GM19023 (cell line): ENCODE measurements around the gene GALNT17.

Experiments used
- ATAC-seq: cut with Tn5 transposase; IDR thresholded peaks from one replicate; pipeline ENCODE4 v1.9.1; 2021; ENCODE audit warnings: mild to moderate bottlenecking, moderate library complexity; ENCODE audit not compliant: unreplicated experiment

GALNT17 gene

DNA sequence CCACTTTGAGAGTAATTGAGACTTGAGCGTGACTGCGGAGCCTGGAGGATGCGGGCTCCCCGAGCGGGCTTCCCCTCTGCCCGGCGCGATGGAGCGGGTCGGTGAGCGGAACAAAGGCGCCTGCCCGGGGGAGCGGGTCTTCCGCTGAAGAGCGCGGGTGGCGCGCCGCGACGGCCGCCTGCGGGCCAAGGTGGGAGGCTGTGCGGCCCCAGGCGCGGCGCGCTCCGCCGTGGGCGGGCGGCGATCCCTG, at the start of gene GALNT17:
TSS of gene GALNT17 (plus strand) at position 18 of the 250 bp plus-strand sequence.
- no peak for ATAC-seq

DNA sequence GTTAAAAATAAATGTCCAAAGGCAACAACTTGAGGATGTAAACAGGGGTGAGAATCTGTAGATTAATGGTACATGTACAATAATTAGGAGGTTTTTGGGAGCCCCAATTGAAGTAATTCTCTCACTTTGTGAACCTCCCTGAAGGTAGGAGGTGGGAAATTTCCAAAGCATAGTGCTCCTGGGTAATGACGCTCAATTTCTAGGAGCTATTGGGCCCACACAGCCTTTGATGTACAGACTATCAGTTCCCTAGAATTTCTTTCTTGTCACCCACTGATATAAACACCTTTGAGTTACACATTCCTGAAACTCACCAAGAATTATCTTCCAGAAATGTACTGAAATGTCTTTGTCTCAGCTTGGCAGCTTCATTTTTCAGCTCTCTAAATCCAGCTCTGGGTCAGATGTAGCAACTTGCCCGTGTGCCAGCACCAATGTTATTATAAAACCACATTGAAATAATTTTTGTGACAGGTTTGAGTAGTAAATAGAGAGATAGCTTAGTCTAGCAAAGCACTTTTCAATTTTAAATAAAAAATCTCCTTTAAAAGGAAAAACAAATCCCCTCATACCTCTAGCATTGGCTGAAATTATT, 36.6 kb upstream of the GALNT17 start:
- no peak for ATAC-seq

DNA sequence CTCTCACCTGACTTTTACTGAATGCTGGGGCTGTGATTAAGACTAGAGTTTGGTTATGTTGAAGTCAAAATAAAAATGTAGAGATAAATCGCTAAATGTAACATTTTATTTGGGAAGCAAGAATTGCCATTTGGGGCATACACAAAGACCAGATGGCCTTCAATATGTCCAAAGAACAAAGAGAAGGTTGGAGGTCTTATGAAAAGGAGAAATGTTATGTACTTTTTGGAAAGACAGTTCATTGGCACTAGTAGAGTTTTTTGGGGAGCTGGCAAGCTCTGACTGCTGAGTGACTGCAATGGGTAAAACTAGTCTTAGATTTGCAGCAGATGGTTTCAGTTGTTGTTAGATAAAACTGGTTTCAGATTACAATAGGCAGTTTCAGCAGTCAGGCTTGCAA, 35.6 kb upstream of the GALNT17 start:
- ATAC-seq, result no peak

DNA sequence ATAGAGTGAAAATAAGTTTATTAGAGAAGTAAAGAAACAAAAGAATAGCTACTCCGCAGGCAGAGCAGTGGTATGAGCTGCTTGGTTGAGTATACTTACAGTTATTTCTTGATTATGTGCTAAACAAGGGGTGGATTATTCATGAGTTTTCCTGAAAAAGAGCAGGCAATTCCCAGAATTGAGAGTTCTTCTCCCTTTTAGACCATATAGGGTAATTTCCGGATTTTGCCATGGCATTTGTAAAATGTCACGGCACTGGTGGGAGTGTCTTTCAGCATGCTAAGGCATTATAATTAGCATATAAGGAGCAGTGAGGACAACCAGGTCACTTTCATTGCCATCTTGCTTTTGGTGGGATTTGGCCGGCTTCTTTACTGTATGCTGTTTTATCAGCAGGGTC, 25.7 kb upstream of the GALNT17 start:
- ATAC-seq, result no peak

DNA sequence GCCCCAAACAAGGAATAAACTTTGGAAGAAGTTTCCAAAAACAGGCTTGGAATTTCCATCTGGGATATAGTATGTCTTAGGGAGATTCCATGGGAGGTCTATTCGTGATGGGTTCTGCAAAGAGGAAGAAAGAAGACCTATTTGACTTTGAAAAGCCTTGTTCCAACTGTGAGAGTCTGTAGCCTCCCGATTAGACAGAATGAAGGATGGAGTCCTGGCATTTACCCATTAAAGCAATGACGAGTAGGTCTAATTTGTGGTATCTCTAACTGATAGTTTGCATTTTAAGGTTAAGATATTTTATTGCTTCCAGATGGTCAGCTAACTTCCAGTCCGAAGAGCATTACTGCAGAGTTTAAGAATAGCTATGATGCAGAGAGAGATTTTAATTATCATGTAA, 19.5 kb upstream of the GALNT17 start:
- ATAC-seq, result no peak

DNA sequence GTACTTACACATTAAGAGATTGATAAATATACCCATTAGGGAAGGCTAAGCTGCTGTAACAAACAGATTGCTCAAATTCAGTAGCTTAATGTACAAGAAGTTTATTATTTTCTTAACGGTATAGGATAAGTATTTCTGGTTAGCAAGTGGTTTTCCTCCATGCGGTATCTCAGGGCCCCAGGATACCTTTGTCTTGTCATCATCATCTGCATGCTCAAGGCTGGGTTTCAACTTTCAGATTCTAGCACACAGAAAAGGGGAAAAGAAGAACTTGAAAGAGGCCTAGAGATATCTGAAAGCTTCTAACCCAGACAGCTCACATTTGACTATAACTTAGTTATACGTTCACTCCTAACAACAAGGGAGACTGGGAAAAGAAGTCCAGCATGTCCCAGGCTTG, 11.8 kb upstream of the GALNT17 start:
- ATAC-seq, result no peak

DNA sequence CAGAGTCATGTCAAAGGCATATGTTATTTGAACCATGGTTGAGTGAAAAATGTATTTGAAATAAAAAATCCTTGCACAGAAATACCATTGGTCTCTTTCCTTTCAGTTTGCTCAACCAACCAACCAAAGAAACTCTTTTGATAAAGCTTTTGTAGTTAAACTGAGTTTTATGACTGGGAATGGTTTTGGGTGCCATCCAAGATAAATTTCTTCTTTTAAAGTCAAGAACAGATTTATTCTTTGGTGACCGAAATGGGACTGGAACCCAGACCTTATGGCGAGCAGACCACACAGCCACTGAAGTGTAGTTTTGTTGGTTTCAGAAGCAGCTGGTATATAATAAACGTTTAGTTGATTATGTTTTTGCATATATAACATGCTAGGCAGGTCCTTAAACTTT, 2.8 kb upstream of the GALNT17 start:
- ATAC-seq, result no peak

DNA sequence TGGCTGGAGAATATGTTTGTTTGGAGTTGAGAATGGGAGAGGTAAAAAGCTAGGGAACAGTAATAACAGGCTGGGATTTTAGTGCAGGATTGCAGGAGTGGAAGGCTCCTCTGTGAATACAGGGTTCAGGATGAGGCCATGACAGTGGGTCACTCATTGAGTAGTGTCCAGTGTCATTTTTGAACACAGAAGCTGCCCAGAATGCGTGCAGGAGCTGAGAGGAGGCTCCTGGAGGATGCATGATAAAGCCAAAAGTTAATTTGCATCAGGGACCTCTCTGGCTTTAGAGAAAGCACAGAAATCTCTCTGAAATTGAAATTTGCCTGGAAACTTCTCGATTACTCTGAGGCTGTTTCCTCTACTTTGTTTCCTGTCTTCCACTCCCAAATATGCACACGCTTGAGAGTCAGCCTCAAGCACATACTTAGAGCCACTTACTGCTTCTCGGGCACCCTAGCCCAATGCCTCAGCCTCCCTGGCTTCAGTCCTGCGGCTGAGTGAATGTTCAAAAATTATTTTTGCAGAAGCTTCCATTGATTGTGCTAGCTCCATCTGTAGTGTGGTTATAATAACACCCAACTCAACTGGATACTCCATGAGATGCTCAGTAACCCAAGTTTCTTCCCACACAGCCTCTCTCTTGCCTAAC, 1.8 kb upstream of the GALNT17 start:
- ATAC-seq, result no peak

DNA sequence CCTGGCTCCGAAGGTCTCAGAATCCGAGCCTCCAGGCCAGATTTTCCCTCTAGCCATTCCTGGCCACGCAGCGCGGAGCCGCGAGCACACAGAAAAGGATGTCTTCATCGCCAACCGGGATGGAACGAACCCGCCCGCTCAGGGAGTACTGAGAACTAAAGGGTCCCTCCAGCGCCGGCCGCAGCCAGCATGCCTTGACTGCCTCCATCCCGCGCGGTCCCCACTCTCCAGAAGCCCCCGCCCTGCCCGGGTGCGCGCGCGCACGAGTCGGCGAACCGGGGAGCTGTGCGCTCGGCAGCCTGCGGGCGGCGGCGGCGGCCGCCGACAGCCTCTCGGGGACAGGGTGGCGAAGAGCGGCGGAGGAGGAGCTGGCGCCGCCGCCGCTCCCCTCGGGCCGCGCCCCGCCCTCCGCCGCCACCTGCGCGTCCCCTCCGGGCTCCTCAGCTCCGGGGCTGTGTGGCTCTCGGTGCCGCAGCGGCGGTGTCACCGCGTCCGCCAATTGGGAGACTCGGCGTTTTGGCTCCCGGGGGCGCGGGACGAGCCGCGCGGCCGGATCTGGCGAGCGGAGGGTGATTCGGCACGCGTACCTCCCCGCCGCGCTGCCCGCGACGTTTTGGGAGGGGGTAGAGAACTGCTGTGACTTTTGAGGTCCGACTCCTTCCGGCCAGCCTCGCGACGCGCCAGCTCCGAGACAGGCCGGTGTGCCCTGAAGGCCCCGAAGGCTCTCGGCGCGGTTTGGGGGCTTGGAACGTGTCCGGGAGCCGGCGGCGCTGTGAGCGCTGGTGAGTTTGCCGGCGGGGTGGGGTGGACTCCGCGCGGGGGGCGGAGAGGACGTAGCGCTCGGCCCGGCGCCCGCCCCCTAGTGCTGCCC, 453 bp upstream of the GALNT17 start:
- no peak for ATAC-seq

DNA sequence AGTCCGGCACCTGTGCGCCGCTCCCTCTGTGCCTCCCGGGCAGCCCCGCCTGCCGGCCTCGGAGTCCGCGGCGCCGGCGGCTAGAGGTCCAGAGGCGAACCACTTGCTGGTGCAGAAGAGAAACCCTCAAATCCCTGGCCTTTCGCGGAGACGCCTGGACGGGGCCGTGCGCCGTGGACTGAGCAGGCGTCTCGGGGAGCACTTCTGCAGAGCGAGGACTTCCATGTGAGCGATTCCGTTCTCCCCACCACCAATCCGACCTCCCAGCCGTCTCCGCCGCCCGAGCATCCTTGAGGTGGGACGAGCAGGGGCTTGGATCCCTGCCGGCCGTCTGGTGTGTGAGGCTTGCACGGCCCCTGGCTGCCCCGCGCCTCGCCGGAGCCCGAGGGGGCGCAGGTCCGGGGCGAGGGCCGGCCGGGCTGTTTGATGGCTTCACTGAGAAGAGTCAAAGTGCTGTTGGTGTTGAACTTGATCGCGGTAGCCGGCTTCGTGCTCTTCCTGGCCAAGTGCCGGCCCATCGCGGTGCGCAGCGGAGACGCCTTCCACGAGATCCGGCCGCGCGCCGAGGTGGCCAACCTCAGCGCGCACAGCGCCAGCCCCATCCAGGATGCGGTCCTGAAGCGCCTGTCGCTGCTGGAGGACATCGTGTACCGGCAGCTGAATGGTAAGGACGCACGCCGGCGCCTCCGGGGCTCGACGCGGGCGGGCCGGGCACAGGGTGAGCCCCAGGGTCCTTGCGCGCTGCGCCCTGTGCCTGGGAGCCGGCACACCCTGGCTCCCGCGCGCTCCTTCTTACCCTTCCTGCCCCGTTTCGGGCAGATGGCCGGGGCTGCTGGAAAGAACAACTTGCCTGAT, 660 bp downstream of the GALNT17 start:
- ATAC-seq, result no peak

DNA sequence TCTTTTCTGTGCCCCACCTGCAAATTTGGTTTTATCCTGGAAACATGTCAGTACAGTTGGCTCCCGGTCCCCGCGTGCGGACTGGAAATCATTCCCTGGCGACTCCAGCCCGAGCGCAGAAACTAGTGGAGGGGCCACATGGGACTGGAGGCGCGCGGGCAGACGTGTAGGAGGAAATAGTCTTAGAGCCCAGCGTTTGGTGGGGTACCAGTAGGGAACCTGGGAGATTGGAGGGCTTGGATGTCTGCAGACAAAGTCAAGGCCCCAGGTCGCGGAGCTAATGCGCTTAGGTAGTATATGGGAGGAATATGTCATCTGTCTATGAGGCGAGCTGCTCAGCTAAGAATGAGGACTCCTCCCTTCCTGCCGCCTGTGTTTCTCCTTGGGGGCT, 1.3 kb downstream of the GALNT17 start:
- no peak for ATAC-seq

DNA sequence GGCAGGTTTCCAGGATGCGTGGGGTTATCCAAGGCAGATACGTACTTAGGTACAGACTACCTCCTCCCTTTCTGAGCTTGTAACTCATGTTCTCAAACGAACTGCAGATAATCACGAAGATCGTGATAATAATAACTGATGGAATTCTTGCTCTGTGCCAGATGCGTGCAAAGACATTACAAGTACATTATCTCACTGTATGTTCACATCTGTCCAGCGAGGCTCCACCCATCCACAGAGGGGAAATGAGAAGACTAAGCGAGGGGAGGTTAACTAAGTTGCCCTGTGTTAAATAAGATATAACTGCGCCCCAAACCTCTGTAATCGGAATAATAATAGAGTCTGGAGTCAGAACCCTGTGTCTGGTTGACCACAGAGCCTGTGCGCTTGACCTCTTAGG, 1.9 kb downstream of the GALNT17 start:
- ATAC-seq, result no peak

DNA sequence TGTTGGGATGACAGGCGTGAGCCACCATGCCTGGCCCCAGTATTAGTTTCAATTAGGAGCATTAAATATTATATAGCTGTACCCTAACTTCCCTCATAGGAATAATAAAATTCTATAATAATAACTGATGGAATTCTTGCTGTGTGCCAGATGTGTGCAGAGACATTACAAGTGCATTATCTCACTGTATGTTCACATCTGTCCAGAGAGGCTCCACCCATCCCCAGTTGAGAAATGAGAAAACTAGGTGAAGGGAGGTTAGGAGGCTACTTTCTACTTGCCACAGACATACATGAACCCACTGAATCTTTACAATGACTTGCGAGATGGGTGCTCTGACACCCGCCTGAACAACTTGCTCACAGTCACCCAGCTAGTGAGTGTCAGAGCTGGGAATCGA, 3.2 kb downstream of the GALNT17 start:
- no peak for ATAC-seq

DNA sequence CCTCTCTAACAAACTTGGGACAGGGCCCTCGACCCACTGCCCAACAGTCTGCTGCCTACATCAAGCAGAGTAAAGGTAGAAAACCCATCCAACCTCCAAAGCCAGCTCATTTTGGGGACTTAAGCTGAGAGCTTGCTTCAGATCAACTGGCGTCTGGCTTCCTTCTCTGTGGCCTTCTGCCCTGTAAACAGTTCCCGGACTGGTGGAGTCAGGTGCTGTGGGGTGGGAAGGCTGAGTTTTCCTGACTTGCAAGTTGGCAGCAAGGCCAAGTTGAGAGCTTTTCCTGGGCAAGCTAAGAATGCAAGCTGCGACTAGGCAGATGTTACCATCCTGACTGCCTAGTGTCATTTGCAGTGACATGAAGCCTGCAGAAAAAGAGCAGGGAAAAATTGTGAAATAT, 3.7 kb downstream of the GALNT17 start:
- ATAC-seq, result no peak

DNA sequence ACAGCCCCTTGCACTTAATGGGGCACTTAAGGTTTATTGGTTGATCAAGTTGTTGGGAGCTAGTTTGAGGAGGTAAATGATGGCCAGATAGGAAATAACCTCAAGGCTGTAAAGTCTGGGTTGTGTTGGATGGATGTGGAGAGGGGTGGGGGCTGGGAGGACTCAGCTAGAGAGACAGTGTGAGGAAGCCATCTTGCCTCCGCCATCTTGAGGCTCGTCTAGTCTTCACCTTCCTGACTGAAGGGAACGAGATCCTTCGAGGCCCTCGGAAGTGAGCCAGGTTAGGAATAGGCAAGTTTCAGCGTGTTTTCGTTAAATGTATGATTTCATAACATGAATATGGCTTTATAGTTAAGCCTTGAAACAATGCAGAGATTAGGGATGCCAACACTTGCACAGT, 5.5 kb downstream of the GALNT17 start:
- ATAC-seq, result no peak

DNA sequence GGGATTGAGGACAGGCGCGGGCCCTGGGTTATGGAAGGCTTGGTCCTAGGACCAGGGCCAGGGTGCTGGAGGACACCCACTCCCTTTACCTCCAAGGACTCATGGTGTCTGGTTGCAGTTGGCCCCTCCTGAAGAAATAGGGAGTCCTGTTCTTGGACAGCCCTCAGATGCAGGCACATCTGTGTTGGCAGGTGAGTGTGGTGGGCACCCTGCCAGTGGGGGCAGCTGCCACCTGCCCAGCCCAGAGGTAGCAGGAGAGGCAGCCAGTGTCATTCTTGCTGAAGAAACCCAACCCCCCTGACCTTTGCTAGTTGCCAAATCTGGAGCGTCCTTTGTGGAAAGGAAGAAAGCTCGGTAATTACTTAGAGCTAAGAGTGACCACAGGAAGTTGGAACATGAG, 8.3 kb downstream of the GALNT17 start:
- ATAC-seq, result no peak

DNA sequence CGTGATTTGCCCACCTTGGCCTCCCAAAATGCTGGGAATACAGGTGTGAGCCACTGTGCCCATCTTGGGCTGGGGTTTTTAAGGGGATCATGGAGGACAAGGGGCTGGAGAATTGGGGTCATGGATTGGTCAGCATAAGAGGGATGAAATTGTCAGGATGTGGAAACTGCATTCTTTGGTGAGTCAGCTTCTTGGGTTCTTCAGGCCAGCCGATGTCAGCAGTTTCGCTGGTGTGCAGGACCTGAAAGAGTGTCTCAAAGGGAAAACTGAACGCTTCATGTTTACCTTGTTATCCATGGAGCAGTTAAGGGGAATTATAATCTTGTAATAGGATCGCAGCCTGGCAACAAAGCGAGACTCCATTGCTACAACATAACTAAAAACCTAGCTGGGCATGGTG, 13.0 kb downstream of the GALNT17 start:
- no peak for ATAC-seq

DNA sequence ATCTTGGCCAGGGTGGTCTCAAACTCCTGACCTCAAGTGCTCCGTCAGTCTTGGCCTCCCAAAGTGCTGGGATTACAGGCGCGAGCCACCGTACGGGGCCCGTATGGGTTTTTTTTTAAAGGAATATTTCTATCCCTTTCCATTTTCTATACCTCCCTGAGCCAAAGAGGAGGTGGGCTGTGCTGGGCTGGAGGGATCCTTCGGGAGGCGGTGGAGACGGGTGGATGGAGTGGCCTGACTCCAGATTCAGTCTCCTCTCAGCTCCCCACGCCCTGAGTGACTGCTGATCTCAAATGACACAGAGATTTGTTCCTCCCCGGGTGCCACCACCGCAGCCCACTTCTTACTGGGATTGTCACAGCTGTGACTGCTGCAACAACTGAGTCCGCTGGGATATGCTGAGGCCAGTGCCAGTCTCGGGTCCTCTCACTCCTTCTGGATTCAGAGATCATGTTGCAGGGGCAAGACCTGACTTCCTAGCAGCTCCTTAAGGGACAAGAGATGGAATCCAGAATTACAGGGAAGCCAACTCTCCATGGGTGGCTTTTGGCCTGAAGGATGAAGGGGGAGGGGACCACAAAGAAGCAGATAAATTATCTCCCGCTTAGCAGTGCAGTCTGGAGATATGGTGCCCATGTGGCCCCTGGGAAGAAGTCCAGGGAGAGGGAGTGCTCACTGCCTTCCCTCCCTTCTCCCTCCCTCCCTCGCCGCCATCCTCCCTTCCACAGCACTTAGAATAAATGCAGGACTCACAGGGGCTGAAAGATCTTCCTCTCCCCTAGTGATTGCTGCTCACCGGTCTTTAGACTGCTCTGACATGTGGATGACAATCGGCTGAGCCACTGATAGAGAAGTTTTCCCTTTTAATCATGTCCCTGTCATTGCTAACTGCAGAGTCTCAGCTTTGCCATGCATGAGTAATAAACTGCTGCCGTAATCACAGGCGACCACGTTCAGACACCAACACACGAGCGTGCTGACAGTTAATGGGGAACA, 14.3 kb downstream of the GALNT17 start:
- ATAC-seq, result no peak

DNA sequence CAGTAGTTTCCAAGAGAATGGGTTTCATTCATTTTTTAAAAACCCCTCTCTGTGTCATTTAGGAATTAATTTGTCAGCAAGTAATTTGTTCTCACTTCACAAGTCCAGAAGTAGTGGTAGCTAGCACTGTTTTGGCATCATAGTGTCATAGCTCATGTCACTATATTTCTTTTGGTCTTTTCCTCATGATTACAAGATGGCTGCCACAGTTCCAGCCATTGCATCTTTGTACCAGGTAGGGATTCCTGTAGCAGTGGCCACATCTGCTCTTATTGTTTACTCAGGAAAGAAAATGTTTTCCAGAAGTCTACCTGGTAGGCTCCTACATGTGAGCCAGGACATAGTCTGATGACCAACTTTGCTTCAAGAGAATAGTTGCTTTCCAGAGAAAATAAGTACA, 16.2 kb downstream of the GALNT17 start:
- no peak for ATAC-seq

DNA sequence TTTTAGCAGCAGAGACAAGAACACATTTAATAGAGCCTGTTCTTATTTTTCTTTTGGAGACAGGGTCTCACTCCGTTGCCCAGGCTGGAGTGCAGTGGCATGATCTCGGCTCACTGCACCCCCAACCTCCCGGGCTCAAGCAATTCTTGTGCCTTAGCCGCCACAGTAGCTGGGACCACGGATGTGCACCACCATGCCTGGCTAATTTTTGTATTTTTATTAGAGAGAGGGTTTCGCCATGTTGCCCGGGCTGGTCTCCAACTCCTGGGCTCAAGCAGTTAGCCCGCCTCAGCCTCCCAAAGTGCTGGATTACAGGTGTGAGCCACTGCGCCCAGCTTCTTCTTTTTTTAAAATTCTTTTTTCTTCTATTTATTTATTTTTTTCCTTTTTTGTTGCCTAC, 23.3 kb downstream of the GALNT17 start:
- no peak for ATAC-seq
